Neural progenitor cell (in vitro differentiated cells): Measurements from ENCODE around the gene GDPD2.

Experiments used
- CTCF ChIP-seq: fragments of 200-600 bp; sonication (generic); IDR thresholded peaks from 2 replicates; pipeline ENCODE4 v1.5.1; 2017; ENCODE audit warnings: antibody characterized with exemption, mild to moderate bottlenecking
- EZH2phosphoT487 ChIP-seq: fragments of 200-600 bp; sonication (generic); IDR thresholded peaks from 2 replicates; pipeline ENCODE4 v1.6.1; 2017; ENCODE audit warnings: antibody characterized with exemption

GRCh38 chrX:70480660-70481018 lies 57.5 kb downstream of the GDPD2 start:
- TF ChIP-seq CTCF (no peak), EZH2phosphoT487 (no peak)
